ENCODE measurements around the gene CPLANE2.
"Not testable (repeated sequence)": the region's sequence is repeated elsewhere in the genome, so short reads cannot be mapped to it uniquely, and the experiment has no call there.

The CPLANE2 gene, protein sequence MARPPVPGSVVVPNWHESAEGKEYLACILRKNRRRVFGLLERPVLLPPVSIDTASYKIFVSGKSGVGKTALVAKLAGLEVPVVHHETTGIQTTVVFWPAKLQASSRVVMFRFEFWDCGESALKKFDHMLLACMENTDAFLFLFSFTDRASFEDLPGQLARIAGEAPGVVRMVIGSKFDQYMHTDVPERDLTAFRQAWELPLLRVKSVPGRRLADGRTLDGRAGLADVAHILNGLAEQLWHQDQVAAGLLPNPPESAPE

DNA sequence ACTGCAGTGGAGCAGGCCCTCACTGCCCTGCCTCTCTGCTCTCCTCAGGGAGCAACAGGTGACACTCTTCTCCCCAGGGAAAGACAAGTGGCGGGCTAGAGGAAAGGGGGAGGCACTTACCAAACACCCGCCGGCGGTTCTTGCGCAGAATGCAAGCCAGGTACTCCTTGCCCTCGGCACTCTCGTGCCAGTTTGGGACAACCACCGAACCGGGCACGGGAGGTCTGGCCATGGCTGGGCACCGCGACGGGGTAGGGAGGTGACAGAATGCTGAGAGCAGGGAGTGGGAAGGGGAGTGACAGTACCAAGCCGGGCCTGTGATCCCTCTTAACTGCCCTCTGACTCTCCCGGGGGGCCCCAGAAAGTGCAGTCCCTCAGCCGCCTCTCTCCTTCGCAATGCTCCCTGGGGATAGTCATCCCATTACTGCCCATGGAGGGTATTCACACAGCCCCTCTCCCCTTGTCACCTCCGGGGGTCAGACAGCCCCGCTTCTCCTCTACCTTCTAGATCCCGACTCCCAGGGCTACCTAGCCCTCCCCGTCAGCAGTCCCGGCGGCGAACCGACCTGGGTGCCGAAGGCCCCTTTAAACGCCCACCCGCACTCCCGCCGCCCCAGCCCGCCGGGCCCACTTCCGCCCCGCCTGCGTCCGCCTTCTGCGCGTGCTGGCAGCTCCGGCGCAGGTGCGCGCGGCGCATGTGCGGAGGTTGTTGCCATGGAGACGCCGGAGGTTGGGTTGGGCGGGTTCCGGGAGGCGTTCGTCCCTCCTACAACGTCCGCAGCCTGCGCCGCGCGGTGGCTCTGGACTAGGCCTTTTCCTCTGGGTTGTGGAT, at the start of gene CPLANE2:
Gene CPLANE2, minus strand, starts transcription at position 673 of the 832 bp plus-strand sequence. Its CDS starts 441 bp downstream, at position 232.
- DNase-seq: peak; percentile 98

DNA sequence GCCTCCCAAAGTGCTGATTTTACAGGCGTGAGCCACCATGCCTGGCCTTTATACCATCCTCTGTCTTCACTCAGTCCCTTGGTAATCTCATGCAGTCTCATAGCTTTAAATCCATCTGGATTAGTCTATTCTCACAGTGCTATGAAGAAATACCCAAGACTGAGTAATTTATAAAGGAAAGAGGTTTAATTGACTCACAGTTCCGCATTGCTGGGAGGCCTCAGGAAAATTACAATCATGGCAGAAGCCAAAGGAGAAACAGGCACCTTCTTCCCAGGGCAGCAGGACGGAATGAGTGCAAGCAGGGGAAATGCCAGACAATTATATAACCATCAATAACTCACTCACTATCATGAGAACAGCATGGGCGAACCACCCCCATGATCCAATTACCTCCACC, 49.1 kb upstream of the CPLANE2 start:
- DNase-seq: peak; percentile 83

DNA sequence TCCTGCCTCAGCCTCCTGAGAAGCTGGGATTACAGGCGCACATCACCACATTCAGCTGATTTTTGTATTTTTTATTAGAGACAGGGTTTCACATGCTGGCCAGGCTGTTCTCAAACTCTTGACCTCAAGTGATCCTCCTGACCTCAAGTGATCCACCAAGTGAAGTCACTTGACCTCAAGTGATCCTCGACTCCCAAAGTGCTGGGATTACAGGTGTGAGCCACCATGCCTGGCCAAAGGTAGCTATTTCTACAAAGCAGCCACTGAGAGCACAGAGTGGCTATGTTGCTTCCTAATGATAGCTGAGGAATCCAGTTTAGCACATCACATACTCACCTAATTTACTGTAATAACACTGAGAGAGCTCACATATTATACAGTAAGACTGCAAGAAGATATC, 44.8 kb upstream of the CPLANE2 start:
- no peak for DNase-seq

DNA sequence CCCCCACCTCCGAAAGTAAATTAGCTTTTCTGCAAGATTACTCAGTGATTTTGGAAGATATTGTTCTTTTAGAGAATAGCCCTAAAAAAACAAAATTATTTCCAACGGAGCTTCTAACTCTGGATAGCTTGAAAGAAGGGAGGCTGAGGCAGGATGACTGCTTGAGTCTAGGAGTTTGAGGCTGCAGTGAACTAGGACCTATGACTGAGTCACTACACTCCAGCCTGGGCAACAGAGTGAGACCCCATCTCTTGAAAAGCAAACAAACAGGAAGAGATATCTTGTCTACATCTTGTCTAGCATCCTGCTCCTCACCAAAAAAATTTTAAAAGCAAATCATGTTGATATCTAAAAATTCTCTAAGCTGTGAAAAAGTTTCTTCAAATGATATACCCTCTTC, 42.2 kb upstream of the CPLANE2 start:
- no peak for DNase-seq

DNA sequence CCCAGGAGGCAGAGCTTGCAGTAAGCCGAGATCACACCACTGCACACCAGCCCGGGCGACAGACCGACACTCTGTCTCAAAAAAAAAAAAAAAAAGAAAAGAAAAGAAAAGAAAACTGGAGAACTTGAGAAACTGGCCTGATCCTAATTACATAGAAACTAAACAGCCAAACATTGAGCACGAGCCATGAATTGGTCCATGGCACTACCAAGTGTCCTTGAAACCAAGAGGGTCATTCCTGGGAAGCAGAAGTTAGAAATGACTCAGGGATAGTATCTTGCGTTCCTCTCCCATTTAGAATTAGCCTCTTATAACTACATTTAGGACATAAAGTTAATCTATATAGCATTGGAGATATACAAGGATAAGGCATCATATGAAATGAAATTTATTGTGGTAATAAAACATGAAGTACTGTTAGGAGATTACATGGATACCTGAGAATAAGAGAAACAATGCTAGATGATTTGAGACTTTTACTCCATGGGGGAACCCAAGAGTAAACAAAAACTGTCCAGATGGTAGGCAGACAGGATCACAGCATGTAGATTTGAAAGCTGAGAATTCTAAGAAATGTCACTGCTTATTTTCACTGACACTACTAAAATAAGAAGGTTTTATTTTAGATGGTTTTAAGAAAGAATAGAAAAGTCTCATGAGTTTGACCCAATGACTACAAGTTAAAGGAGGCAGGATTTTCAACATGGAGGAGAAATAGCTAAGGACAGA, 39.5 kb upstream of the CPLANE2 start:
- no peak for DNase-seq

DNA sequence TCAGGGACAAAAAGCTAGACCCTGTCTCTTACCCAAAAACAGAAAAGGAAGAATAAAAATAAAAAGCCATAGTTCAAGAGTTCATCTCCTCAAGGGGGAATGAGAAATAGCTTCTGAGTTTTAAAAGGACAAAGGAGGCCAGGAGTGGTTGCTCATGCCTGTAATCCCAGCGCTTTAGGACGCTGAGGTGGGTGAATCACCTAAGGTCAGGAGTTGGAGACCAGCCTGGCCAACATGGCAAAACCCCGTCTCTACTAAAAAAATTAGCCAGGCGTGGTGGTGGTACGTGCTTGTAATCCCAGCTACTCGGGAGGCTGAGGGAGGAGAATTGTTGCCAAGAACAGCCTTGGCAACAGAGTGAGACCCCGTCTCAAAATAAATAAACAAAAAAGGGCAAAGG, 38.6 kb upstream of the CPLANE2 start:
- DNase-seq: no peak

DNA sequence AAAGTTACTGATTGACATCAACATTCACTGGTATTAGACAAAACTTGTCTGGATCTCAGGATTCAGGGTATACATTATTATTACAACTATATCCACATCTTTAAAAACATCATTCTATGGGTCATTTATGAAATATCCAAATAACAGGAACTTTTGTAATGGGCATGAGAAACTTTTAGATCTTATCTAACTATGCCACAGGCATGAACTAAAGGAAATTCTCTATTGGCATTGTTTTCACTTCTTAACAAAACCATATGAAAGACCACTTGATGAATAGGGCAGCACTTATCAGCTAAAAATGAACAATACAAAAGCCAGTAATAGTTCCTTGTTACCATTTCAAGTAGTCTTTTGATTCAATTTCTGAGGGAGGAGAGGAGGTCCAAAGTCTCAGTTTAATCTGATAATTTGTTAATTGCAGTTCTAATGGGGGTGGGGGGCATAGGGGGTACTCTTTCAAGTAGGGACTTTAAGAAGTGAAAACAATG, 30.8 kb upstream of the CPLANE2 start:
- no peak for DNase-seq

DNA sequence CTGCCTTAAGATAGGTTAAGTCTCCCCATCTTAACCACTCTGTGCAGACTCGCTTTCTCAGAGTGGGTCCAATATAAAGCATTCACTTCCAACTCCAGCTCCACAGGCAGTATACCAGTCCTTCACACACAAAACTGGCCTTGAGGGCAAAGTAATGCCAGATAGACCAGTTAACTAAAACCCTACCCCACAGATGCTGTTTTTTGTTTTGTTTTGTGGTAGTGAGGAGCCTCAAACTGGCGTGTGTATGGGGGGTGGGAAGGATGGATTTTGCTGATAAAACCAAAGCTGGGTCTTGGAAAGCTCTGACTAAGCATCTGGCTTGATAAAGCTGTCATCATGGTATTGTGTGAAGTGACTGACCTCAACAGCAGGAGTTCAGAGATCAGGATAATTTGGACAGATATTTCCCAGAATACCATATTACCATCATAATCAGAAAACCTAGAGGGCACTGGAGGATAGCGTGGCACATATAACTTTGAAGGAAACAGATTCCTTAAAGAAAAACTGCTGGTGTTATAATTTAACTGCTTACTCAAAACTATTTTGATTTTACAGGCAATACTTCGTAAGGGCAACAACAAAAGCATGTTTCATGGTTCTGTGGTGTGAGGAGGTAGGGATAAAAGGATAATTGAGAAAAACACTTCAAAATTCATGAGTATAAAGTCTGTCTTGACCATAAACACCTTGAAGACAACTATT, 29.6 kb upstream of the CPLANE2 start:
- DNase-seq: no peak

DNA sequence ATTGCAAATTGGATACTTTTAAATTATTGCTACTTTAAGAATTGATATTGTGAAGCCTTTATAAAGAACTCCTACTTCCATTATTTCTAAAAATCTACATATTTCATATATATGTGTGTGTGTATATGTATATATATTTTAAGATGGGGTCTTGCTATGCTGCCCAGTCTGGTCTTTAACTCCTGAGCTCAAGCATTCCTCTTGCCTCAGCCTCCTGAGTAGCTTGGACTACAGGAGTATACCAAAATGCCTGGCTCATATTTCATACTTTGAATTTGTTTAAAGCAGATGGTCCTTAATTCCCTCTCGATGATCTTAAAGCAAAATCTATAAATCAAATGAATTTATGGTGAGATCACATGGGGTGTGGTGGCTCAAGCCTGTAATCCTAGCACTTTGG, 25.1 kb upstream of the CPLANE2 start:
- no peak for DNase-seq

DNA sequence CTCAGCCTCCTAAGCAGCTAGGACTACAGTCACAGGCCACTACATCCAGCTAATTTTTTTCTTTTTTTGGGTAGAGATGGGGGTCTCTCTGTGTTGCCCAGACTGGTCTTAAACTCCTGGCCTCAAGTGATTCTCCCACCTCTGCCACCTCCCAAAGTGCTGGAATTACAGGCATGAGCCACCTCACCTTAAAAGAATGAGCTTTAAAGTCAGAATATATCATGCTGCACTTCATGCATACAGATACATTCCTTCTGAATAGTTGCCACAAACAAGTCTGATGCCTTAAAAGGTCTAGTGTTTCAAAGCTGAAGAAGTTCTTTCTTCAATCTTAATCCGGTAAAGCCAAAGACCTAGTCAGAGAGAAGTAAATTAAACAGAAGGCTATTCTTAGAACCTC, 23.8 kb upstream of the CPLANE2 start:
- DNase-seq: no peak

DNA sequence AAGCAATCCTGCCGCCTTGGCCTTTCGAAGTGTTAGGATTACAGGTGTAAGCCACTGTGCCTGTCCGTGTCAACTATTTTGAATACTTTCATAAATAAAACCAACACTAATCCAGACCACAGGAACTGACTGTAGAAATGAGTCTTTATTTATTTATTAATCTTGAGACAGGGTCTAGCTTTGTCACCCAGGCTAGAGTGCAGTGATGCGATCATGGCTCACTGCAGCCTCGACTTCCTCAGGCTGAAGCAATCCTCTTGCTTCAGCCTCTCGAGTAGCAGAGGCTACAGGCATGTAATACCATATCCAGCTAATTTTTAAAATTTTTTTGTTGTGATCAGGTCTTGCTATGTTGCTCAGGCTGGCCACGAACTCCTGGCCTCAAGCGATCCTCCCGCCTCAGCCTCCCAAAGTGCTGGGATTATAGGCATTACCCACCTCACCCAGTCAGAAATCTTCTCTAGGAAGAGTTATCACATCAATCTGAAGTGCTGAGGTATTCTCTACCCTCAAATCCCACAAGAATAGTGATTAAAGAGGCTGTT, 21.7 kb upstream of the CPLANE2 start:
- DNase-seq: no peak

DNA sequence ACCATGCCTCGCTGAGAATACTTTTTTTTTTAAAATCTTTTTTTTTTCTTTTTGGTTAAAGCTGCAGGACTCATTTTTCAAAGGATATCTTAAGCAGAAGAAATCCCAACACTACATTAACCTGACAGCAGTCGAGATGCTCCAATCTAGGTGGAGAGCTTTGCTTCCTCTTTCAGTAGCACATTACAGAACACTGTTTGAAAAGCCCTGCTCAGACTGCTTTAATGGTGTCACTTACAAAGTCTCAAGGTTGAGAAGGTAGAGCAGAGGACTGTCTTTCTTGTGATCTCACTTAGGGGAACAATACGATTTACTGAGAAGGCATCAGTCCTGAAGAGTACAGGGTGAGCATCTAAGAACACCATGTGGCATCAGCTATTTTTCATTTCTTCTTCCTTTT, 21.0 kb upstream of the CPLANE2 start:
- DNase-seq: no peak

DNA sequence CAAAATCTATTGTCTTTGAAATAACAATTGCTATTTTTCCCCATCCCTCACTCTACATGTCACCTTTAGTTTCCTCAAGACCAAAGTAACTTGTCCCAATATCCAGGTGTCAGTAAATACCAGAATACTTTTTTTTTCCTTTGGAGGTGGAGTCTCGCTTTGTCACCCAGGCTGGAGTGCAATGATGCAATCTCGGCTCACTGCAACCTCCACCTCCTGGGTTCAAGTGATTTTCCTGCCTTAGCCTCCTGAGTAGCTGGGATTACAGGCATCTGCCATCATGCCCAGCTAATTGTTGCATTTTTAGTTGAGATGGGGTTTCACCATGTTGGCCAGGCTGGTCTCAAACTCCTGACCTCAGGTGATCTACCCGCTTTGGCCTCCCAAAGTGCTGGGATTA, 20.6 kb upstream of the CPLANE2 start:
- not testable (repeated sequence) for DNase-seq

DNA sequence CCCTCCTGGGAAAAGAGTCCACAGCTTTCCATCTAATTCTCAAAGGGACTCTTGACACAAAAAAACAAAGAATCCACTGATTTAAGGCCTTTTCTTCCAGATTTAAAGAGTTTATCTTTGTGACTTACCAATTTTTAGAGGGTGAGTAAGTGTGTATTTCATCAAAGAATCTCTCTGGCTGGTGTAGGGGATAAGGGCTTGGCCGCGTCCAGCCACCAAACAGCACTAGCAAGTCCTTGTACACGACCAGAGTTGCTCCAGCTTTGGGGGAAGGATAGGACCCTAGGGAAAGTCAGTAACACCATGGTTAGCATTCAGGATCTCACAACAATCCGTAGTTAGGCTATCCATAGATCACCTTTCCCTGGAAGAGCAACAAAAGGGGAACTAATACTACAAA, 19.5 kb upstream of the CPLANE2 start:
- DNase-seq: no peak

DNA sequence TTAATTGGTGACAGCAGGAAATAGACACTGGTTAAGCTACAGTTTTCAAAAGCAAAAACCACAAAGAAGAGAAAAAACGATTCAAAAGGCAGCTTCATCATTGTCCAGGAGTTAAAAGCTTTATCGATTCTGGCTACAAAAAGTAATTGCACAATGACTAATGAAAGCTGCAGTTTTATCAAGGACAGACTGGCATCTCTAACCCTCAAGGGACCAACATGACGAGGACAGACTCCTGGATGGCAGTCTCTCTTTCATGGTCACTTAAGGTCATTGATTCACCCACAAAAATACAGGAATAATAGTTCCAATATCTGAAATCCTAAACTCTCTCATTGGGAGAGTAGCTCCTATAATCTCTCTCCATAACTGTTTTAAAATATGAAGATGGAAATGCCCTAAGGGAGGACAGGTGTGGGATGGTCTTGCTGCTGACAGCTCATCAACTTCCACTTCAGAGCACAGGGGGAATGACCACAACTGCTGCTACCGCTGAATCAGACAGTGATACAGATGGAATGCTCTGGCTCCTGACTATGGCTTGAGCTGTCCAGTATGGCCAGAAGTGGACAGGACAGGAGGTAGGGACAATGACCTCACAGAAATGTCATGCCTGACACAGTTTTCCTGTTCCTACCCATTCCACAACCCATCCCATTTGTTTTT, 17.4 kb upstream of the CPLANE2 start:
- DNase-seq: no peak

DNA sequence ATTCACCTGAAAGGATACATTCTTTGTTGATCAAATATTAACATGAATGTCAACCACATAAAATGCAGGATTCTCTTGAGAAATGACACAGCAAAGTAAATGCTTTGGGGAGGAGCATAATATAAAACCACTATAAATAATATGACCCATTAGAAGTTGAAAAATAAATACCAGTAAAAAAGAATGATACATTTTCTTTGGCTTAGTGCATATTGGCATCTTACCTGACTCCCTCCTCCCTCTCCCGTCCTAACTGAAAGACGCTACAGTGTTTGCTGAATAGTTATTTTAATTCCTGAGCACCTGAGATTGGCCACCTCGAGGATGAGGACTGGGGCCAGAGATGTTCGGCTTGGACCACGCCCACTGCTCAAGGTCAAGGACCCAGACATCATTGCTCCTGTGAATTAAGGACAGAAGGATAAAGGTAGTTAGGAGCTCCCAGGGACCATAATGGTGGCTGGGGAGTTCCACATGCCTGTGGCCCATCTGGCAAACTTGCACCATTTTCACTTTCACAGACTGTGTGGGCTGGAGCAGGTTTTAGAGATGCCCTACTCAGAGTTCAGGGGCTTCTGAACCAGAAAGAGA, 16.4 kb upstream of the CPLANE2 start:
- no peak for DNase-seq

DNA sequence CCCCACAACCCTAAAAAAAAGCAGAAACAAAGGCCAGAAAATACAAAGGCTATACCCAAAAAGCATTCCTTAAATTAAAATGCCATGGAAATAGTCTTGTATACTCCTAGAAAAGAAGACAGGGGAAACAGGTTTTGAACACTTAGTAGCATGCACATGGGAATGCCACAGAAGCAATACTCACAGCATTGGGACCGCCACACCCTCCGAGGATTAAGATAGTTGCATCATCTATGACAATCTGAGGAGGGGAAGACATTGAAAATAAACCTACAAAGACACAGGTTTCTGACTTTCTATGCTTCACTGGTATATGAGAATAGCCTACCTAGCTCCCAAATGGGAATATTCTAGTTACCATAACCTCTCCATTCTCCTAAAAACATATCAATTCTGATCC, 15.9 kb upstream of the CPLANE2 start:
- DNase-seq: no peak

DNA sequence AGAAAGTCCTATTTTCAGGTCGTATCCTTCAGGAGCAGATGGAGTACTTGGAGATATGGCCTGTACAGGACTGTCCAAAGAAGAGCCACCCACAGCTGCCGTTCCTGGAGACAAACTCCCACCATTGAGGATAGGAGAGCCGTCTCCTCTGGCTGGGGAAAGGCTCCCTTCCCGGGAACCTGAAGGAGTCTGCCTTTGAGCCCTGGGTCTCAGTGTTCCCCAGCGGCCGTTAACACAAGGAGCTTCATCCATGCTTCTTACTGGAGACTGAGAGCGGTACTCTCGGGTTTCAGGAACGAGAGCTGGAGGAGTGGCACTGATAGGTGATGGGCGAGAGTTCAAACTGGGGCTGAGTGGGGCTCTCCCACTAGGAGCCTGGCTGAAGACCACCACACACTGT, 14.4 kb upstream of the CPLANE2 start:
- no peak for DNase-seq

DNA sequence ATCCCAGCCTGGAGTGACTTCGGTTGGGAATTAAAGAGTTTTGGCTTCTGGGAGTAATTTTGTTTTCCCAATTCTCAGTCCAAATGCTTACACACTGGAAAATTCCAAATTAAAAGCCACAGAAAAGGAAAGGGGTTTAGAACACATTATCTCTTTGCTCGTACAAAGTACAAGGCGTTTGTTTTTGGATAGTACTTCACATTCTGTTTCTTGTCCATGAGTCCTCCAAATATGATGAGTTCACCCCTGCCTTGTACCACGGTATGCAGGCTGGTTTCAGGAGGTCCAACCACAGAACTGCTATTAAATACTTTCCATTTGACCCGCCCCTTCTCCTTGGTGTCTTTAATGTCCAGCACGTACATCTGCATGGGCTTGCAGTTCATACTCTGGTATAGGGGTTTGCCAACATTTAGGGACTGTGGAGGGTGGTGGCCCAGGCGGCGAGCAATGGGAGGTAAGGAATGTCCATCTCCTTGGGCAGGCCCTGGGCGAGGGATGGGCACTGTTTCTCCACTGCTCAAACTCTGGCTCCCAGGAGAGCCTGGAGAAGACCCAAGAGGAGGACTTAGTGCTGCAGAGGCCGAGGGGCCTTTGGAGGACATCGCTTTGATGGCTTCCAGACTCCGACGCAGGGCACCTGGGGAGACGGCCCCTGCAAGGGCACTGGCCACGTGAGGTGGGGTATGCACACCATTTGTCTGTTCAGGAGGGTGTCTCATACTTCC, 13.7 kb upstream of the CPLANE2 start:
- DNase-seq: no peak

DNA sequence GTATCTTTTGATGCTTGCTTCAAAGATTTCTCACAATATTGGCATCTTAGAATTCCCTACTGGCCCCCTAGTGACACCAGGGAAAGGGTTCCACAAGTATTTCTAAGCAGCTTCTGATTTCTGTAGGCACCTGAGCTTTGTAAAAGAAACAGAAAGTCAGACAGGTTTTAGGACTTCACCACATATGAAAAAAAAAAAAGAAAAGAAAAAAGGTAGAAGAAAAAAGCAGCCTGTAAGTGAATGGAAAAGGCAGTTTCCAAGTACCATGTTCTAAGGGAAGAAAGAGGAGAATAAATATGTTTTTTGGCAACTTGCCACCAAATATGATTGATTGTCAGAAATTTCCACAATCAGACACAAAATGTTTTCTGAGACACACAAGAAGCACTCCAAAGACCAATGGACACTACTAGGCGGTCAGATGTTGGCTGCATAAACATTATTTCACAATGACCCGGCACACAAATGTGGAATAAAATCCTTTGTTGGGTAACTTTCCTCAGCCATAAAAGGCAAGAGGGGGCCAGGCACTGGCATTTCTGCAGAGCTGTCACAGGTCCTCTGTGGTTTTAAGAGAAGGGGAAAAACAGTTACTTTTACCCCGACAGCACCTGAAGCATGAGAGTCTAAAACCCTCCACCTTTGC, 12.7 kb upstream of the CPLANE2 start:
- no peak for DNase-seq

Measured in NCI-H82 (cell line).